Measurements from ENCODE around the gene PC.
A peak's percentile ranks its signal among the peaks of the same experiment; 100 is the strongest.

The PC gene

GRCh38 chr11:66855574-66856495, 102.3 kb downstream of the PC start:
- peak overlapping the region; percentile 77 for H3K4me3 ChIP-seq (ENCODE audit: low read length)
- DNase-seq (ENCODE audit: low read depth) = peak; percentile 66
- TF ChIP-seq CTCF (conservative IDR thresholded peaks at IDR 0.05; ENCODE audit: low read depth, low read length) = no peak

- no peak for TF ChIP-seq CTCF (conservative IDR thresholded peaks at IDR 0.05; ENCODE audit: low read depth, low read length)
- DNase-seq (ENCODE audit: low read depth) = no peak
- no peak overlapping the region for H3K4me3 ChIP-seq (ENCODE audit: low read length)
Measured at GRCh38 chr11:66854729-66855211, 103.4 kb downstream of the PC start.

GRCh38 chr11:66854231-66854661, 103.9 kb downstream of the PC start:
- no peak for TF ChIP-seq CTCF (conservative IDR thresholded peaks at IDR 0.05; ENCODE audit: low read depth, low read length)
- no peak overlapping the region for H3K4me3 ChIP-seq (ENCODE audit: low read length)
- DNase-seq (ENCODE audit: low read depth) = no peak

- no peak for DNase-seq (ENCODE audit: low read depth)
- TF ChIP-seq CTCF (conservative IDR thresholded peaks at IDR 0.05; ENCODE audit: low read depth, low read length) = no peak
- no peak overlapping the region for H3K4me3 ChIP-seq (ENCODE audit: low read length)
Measured at GRCh38 chr11:66853242-66854229, 104.6 kb downstream of the PC start.

- DNase-seq (ENCODE audit: low read depth) = no peak
- no peak for TF ChIP-seq CTCF (conservative IDR thresholded peaks at IDR 0.05; ENCODE audit: low read depth, low read length)
- H3K4me3 ChIP-seq (ENCODE audit: low read length) = no peak overlapping the region
Measured at GRCh38 chr11:66852466-66853241, 105.5 kb downstream of the PC start.

- TF ChIP-seq CTCF (conservative IDR thresholded peaks at IDR 0.05; ENCODE audit: low read depth, low read length) = peak; percentile 12
- no peak for DNase-seq (ENCODE audit: low read depth)
- no peak overlapping the region for H3K4me3 ChIP-seq (ENCODE audit: low read length)
Measured at GRCh38 chr11:66851698-66852465, 106.3 kb downstream of the PC start.

All from retinal pigment epithelial cell (primary cell).